HG03442 (cell line): ENCODE results near the gene BNC2.
"Not testable (repeated sequence)": the region's sequence is repeated elsewhere in the genome, so short reads cannot be mapped to it uniquely, and the experiment has no call there.

ENCODE experiments used
- ATAC-seq: cut with Tn5 transposase; IDR thresholded peaks from one replicate; pipeline ENCODE4 v1.9.1; 2021; ENCODE audit warnings: mild to moderate bottlenecking, moderate library complexity; ENCODE audit not compliant: unreplicated experiment

The BNC2 gene

GRCh38 chr9:16553869-16554540 lies 316.5 kb downstream of the BNC2 start:
- ATAC-seq, result no peak

DNA sequence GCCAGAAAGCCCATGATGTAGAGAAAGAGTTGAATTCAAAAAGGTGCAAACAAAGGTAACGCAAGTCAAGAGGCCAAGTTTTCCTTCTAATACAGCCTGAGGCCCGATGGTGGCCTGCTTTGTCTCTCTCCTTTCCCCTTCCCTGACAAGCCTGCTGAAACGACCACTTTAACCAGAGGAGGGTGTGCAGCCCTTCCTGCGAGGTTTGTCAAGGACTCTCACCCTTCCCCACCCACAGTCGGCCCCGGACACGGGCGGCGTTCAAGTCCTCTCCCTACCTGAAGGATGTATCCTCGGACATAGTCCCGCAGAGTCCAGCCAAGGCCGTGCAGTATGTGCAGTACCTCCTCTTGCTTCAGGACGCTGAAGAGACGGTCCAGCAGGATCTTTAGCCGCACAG lies 318.2 kb downstream of the BNC2 start:
- no peak for ATAC-seq

GRCh38 chr9:16551692-16552091 lies 318.8 kb downstream of the BNC2 start:
- ATAC-seq, result no peak

DNA sequence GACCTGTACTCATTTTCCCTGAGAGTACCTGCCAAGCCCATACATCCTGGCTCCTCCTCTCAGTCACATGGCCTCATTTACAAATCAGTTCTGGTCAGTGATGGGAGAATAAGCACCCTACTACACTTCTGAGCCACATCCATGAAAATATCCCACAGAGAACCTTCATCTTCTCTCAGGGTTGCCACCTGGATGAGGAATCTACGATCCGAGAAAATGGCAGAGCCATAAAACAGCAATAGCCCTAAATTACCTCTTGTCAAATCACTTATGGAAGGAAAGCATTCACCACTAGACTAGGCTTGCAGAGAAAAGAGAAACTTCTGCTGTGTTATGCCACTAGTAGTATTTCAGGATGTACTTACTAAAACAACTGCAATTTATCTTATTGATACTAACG lies 324.8 kb downstream of the BNC2 start:
- ATAC-seq, result no peak

- no peak for ATAC-seq
Observed at GRCh38 chr9:16544842-16545241, 325.6 kb downstream of the BNC2 start.

DNA sequence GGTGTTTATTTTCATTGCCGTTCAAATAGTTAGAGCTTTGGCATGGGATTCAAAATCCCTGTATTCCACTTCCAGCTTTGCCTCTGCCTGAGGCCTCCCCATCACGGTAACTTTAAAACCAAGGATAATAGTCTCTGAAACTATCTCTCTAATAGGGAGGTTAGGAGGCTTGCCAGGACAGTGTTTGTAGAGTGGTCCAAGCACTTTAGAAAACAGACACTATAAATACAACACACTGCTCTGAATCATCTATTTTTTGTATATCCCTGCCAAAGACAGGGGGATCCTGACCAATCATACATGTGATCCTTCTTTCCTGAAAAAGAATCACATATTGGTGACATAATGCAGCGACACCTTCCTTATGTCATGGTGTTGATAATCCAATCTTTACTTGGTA lies 326.8 kb downstream of the BNC2 start:
- no peak for ATAC-seq

DNA sequence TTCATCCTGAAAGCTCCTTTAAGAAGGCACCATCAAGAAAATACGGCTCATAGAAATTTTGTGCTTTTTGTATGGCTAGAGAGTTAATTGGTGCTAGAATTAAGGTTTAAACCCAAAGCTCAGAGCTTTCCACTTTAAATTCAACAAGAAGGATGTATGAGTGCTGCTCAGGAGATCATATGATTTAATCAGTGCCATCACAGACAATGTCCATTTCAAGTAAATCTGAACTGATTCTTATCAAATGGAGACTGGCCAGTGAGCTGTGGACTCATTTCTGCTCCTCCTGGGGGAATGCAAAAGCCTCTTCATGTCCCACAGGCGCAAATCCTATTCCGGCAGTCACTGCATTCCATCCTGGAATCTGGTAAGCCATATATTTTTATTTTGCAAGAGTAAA lies 327.2 kb downstream of the BNC2 start:
- no peak for ATAC-seq

DNA sequence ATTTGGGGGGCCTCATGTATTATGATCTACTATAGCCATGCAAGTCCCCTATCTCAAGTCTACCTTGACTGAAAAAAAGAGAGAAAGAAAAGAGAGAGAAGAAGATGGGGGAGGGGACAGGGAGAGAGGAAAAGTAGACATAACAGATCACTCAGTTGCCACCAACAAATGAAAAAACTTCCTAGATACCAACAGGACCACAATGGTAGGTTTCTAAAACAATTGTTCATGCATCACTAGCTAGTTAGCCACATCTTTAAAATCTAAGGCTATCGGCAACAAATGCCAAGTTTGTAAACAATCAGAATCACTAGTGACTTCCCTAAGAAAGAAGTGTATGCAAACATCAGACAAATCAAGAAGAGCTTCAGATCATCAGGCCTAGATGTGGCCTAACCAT lies 328.2 kb downstream of the BNC2 start:
- ATAC-seq, result no peak

- ATAC-seq, result no peak
Observed at GRCh38 chr9:16540743-16541613, 329.5 kb downstream of the BNC2 start.

GRCh38 chr9:16539626-16540025 lies 330.8 kb downstream of the BNC2 start:
- ATAC-seq, result not testable (repeated sequence)

DNA sequence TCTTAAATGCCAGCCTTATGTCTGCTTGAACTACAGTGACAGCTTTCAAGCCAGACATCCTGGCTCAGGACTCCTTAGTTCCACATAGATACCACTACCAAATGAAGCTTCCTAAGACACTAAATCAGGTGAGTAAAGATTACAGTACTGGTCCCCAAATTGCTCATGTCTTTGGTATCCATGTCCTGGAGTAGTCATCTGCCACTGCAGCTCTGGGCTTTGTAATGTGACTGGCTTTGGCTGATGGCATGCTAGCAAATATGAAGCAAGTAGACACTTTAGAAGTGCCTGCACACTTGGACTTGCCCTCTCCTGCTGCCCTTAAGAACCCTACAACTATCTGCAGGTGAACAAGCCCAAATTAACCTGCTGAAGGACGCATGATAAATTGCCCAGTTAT lies 334.9 kb downstream of the BNC2 start:
- no peak for ATAC-seq

- no peak for ATAC-seq
Observed at GRCh38 chr9:16532681-16533450, 337.6 kb downstream of the BNC2 start.

DNA sequence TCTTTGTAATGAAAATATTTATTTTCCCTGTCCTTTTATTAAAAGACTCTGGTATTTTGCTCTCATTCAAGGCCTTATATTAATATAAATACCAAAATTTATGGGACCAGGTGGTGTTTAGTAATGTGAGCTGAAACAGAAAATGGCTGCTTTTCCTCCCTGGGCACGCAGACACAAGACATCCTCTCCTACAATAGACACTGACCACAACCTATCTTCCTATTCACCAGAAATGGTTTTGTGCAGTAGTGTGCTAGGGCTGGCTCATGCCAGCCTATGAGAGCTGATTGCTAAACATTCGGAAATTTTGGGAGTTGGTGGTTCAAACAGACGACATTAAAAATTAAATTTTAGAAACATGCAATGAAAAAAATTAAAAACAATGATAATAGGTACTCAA lies 338.2 kb downstream of the BNC2 start:
- ATAC-seq, result no peak

- ATAC-seq, result no peak
Observed at GRCh38 chr9:16530669-16531642, 339.5 kb downstream of the BNC2 start.

GRCh38 chr9:16527573-16527972 lies 342.9 kb downstream of the BNC2 start:
- ATAC-seq, result no peak

DNA sequence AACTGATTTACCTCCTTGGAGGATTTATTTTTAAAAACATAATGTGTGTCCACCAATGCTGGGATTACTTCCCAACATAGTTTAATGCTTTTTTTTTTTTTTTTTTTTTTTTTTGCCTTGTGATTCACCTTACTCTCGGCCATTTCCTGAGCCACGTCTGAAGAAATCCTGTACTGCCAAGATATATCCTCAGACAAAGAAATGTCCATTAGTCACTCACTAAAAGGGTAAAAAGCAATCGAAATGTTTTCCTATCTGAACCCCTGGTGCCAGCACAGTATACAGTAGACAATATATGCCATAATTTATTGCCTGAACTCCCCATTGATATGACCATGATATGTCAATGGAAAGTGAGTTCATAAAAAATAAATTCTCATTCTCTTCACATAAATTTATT lies 344.1 kb downstream of the BNC2 start:
- no peak for ATAC-seq

GRCh38 chr9:16524823-16525222 lies 345.6 kb downstream of the BNC2 start:
- no peak for ATAC-seq

- ATAC-seq, result no peak
Observed at GRCh38 chr9:16524078-16524477, 346.4 kb downstream of the BNC2 start.

- ATAC-seq, result no peak
Observed at GRCh38 chr9:16521868-16522411, 348.5 kb downstream of the BNC2 start.

DNA sequence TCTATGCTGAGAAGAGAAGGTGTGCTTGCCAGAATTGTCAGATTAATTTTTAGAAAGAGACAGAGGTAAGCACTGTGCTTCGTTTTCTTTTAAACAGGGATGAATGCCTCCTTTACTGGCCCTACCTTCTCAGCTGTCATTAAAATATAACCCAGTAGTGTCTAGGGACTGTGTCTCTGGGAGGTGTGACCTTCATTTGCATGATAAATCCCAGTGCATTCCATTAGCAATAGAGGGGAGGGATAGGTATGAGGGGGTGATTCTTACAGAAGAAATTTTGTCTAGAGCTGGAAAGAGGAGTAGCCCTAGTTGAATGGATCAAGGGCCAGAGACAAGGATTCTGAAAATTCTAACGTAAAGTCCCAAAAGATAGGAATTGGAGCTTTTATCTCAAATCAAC lies 351.5 kb downstream of the BNC2 start:
- no peak for ATAC-seq
